CD4-positive, alpha-beta T cell treated with Interleukin-10 for 1 hour (primary cell): Measurements from ENCODE around the gene IQCK.

ENCODE experiments used
- DNase-seq: peaks from one replicate; pipeline ENCODE4 v3.0.0-alpha.2; 2020

IQCK gene

GRCh38 chr16:19808061-19808641 is 90.1 kb downstream of the IQCK start:
- no peak for DNase-seq

- DNase-seq: no peak
Observed at GRCh38 chr16:19809121-19809635, 91.1 kb downstream of the IQCK start.

DNA sequence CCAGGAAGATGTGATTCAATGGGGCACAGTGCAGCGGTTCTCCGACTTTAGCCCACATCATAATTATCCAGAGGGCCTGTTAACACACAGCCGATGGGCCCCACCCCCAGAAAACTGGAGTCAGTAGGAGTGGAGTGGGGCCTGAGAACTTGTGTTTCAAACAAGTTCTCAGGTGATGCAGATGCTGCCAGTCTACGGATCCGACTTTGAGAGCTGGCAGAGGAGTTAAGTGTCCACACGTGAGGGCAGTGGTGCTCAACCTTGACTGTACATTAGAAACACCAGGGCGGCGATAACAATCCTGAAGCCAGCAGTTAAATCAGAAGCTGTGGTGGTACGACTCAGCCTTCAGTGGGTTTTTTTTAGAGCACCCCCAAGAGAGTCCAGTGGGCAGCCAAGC is 91.6 kb downstream of the IQCK start:
- no peak for DNase-seq

DNA sequence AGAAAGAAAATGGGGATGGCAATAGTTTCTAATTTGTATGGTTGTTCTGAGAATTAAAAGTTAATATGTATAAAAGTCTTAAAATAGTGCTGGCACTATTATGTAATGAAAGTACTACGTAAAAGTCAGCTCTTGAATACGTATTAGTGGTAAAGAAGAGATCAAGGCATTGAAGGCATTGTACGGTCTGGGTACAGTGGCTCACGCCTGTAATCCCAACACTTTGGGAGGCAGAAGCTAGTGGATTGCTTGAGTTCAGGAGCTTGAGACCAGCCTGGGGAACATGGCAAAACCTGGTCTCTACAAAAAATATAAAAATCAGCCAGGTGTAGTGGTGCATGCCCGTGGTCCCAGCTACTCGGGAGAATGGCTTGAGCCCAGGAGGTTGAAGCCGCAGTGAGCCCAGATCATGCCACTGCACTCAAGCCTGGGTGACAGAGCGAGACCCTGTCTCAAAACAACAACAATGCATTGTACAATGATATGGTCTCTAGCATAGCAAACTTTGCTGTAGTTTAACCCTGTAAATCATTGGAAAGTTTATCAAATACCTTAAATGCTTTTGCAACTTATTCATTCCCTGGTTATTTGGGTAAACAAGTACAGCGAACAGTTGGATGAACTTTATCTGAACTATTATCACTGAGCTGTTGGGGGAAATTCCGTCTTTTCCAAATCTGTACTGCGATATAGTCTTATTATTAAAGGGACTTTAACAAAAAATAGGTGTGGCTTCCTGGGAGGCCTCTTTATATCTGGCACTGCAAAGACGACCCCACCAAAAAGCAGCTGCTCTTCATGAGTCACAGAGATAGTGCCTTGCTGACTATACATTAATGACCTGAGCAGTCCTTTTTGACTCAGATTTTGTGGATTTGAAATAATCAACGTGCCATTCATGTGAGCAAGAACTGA is 93.0 kb downstream of the IQCK start:
- DNase-seq: no peak

DNA sequence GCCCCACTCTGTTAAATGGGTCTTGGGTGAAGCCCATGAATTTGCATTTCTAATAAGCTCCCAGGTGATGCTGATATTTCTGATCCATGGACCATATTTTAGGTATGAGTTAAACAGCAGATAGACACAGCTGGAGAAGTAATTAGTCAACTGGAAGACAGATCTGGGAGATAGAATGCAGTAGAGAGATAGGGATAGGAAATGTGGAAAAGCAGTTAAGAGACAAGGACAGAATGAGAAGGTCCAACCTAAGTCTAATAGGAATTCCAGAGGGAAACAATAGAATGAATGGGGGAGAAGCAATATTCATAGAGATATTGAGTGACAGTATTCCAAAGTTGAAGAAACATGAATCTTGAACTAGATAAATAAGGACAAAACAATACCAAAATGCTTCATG is 94.9 kb downstream of the IQCK start:
- DNase-seq: no peak

- DNase-seq: no peak
Observed at GRCh38 chr16:19815418-19815817, 97.3 kb downstream of the IQCK start.

- DNase-seq: no peak
Observed at GRCh38 chr16:19817122-19817521, 99.1 kb downstream of the IQCK start.

DNA sequence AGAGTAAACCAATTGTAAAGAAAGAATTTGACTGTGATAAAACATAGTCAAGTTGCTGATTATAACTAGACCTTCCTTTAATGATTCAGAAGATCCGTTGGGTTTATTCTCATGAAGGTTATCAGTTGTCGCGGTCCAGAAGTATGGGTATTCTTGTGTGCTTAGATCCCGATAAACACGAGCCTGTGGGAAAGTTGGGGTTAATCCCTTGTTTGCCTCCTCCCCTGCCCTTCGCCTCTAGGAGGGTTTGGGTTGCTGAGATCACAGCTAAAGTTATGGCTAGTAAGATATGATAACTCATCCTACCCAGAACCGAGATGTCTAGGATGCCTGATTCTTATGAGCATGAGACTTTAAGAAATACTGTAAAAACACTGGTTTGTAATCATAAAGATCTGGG is 99.8 kb downstream of the IQCK start:
- DNase-seq: no peak

GRCh38 chr16:19822533-19822932 is 104.5 kb downstream of the IQCK start:
- DNase-seq: no peak

GRCh38 chr16:19823322-19823721 is 105.3 kb downstream of the IQCK start:
- DNase-seq: no peak

- no peak for DNase-seq
Observed at GRCh38 chr16:19824216-19824615, 106.1 kb downstream of the IQCK start.

- DNase-seq: no peak
Observed at GRCh38 chr16:19829844-19830692, 112.0 kb downstream of the IQCK start.

GRCh38 chr16:19830902-19831560 is 113.0 kb downstream of the IQCK start:
- no peak for DNase-seq

DNA sequence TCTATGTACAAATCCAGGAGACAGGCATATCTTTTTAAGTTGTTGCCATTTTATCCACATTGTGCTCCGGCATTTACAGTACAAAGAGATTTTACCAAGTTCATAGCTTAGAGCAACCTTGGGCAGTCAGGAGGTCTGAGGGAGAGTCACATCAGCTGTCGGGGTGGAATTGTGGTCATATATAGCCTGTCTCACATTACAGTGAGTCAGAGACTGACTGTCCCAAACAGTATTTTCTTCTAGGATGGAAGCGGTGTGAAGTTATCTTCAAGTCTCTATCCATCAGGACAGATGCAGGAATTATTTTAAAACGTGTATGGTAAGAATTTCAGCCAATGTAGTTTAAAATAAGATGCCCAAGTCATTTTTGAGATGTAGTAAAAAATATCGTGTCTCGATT is 113.6 kb downstream of the IQCK start:
- no peak for DNase-seq

GRCh38 chr16:19833176-19833575 is 115.1 kb downstream of the IQCK start:
- DNase-seq: no peak

- no peak for DNase-seq
Observed at GRCh38 chr16:19833581-19833980, 115.5 kb downstream of the IQCK start.

DNA sequence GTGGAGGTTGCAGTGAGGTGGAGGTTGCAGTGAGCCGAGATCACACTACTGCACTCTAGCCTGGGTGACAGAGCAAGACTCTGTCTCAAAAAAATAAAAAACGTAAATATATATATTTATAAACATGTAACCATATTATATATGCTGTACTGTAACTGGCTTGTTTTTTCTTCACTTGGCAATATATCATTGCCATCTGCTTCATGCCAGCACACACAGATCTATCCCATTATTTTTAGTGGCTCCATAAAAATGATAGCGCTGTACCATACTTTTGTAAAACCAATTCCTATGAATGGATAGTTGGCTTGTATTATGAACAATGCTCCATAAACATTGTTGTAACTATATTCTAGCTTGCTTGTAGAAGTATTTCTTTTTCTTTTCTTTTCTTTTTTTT is 117.1 kb downstream of the IQCK start:
- no peak for DNase-seq

DNA sequence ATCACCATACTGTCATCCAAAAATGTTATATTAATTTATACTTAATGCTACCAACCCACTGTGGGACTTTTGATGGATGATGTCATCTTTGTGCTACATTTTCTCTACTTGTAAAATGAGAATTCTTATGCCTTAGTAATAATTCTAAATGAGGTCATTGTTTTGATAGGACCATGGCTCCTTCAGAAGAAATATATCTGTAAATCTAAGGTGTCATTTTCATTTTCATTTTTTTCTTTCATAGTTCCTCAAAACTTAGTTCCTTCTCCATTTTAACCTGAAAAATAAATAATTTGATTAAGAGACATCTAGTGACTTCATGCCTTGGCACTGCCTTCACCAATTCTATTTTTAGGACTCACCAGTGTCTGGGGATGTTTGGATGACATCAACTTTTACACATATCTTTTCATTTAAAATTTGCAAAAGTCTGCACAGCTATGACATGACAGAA is 117.9 kb downstream of the IQCK start:
- DNase-seq: no peak

DNA sequence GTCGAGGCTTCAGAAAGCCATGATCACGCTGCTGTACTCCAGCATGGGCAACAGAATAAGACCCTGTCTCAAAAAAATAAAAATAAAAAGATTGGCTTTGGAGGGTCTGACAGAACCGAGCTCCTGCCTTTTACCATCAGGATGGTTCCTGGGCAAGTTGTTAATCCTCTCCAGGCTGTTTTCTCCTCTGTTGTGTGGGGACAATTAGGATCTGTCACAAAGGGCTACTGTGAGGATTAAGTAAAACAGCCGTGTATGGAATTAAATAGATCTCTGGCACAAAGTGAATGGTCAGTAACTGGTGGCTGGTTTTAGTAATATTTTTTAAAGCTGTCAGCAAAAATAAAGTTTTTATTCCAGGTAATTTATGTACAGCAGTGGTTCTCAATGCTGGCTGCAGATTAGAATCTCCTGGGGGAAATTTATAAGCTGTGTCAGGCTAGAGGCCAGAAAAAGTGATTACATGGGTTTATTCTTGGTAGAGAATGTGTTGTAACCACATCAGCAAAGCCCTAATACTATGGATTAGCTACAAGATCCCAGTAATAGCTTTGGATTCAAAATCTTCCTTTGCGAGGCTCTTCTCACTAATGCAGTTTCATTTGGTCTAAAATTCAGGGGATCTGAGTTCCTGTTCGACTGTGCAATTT is 119.4 kb downstream of the IQCK start:
- DNase-seq: no peak

DNA sequence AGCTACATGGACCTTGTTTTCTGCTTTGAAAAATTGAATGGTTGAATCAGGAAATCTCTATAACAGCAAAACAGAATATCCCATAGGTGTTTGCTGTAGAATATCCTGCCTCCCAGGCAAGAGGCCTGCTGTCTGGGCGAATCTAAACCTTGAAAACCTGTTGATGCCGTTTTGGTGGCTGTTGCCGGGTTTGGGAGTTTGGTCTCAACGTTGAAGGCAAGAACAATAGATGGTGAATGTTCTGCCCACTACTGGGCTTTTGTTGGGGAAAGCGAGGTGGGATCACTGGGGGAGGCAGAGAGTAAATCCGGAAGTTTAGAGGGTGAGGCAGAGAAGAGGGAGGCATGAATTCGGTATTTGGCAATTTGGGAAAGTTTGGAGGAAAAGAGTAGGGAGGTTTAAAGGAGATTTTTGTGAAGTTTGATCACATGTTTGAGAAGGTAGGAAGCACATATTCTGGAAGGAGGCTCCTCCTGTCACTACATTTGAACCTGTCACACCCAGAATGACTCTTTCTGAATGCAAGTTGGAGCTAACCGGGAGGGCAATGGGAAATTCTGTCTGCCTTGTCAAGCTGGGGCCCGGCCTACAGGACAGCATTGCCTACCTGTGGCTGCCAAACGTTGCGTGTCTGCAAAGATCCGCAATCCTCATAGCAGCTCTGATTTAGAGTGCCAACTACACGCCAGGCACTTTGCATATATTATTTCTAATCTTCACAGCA is 120.1 kb downstream of the IQCK start:
- DNase-seq: no peak

DNA sequence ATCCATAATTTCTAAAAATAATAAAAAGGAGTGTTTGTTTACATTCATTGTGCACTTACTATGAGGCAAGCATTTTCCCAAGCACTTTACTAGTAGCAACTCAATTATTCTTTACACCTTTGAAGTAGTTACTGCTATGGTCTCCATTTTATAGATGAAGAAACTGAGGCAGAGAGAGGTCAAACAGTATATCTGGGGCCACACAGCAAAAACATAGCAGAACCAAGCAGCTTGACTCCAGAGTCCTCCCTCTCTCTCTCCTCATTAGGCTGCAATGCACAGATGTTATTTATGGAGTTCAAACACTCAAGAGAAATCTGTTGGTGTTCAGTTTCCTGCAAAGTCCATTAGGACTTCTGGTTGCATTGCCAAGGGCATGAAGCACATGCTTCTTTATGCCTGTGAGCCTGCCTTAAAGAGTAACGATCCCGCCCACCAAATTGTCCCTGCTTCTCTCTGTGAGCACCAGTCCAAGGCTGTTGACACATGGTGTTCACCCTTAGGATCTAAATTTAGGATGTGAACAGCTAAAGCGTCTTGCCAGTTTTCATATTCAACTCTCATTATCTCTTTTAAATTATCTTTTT is 122.5 kb downstream of the IQCK start:
- DNase-seq: no peak
